ENCODE measurements around the gene CNN3.
"Not testable (repeated sequence)": the region's sequence is repeated elsewhere in the genome, so short reads cannot be mapped to it uniquely, and the experiment has no call there.

Gene CNN3

GRCh38 chr1:94951509-94952208 is 24.7 kb upstream of the CNN3 start:
- no peak for DNase-seq
- in situ Hi-C loops (cut with HindIII; ENCODE audit: low pct_ligation_motif_present, low pct_unique_long_range_greater_than_20kb, low sequenced_read_pairs), result no loop called here

GRCh38 chr1:94951046-94951445 is 24.1 kb upstream of the CNN3 start:
- in situ Hi-C loops (cut with HindIII; ENCODE audit: low pct_ligation_motif_present, low pct_unique_long_range_greater_than_20kb, low sequenced_read_pairs), result no loop called here
- no peak for DNase-seq

- in situ Hi-C loops (cut with HindIII; ENCODE audit: low pct_ligation_motif_present, low pct_unique_long_range_greater_than_20kb, low sequenced_read_pairs), result no loop called here
- no peak for DNase-seq
Measured at GRCh38 chr1:94949681-94950661, 23.1 kb upstream of the CNN3 start.

- DNase-seq, result no peak
- in situ Hi-C loops (cut with HindIII; ENCODE audit: low pct_ligation_motif_present, low pct_unique_long_range_greater_than_20kb, low sequenced_read_pairs), result no loop called here
Measured at GRCh38 chr1:94947437-94947836, 20.5 kb upstream of the CNN3 start.

GRCh38 chr1:94946886-94947285 is 20.0 kb upstream of the CNN3 start:
- no peak for DNase-seq
- in situ Hi-C loops (cut with HindIII; ENCODE audit: low pct_ligation_motif_present, low pct_unique_long_range_greater_than_20kb, low sequenced_read_pairs), result no loop called here

GRCh38 chr1:94942171-94943128 is 15.5 kb upstream of the CNN3 start:
- DNase-seq, result peak; percentile 88
- in situ Hi-C loops (cut with HindIII; ENCODE audit: low pct_ligation_motif_present, low pct_unique_long_range_greater_than_20kb, low sequenced_read_pairs), result no loop called here

- in situ Hi-C loops (cut with HindIII; ENCODE audit: low pct_ligation_motif_present, low pct_unique_long_range_greater_than_20kb, low sequenced_read_pairs); DNase-seq: not testable (repeated sequence)
Measured at GRCh38 chr1:94941480-94941879, 14.6 kb upstream of the CNN3 start.

- in situ Hi-C loops (cut with HindIII; ENCODE audit: low pct_ligation_motif_present, low pct_unique_long_range_greater_than_20kb, low sequenced_read_pairs), result no loop called here
- DNase-seq, result no peak
Measured at GRCh38 chr1:94940738-94941137, 13.8 kb upstream of the CNN3 start.

- in situ Hi-C loops (cut with HindIII; ENCODE audit: low pct_ligation_motif_present, low pct_unique_long_range_greater_than_20kb, low sequenced_read_pairs), result no loop called here
- no peak for DNase-seq
Measured at GRCh38 chr1:94937820-94938219, 10.9 kb upstream of the CNN3 start.

GRCh38 chr1:94936861-94937620 is 10.1 kb upstream of the CNN3 start:
- in situ Hi-C loops (cut with HindIII; ENCODE audit: low pct_ligation_motif_present, low pct_unique_long_range_greater_than_20kb, low sequenced_read_pairs), result no loop called here
- peak; percentile 22 for DNase-seq

- no peak for DNase-seq
- in situ Hi-C loops (cut with HindIII; ENCODE audit: low pct_ligation_motif_present, low pct_unique_long_range_greater_than_20kb, low sequenced_read_pairs), result no loop called here
Measured at GRCh38 chr1:94935476-94935875, 8.6 kb upstream of the CNN3 start.

GRCh38 chr1:94935034-94935433 is 8.1 kb upstream of the CNN3 start:
- in situ Hi-C loops (cut with HindIII; ENCODE audit: low pct_ligation_motif_present, low pct_unique_long_range_greater_than_20kb, low sequenced_read_pairs), result no loop called here
- DNase-seq, result no peak

GRCh38 chr1:94934551-94934950 is 7.6 kb upstream of the CNN3 start:
- DNase-seq, result no peak
- in situ Hi-C loops (cut with HindIII; ENCODE audit: low pct_ligation_motif_present, low pct_unique_long_range_greater_than_20kb, low sequenced_read_pairs), result no loop called here

- in situ Hi-C loops (cut with HindIII; ENCODE audit: low pct_ligation_motif_present, low pct_unique_long_range_greater_than_20kb, low sequenced_read_pairs), result no loop called here
Measured at GRCh38 chr1:94931254-94931841, 4.4 kb upstream of the CNN3 start.

GRCh38 chr1:94929351-94930217 is 2.7 kb upstream of the CNN3 start:
- in situ Hi-C loops (cut with HindIII; ENCODE audit: low pct_ligation_motif_present, low pct_unique_long_range_greater_than_20kb, low sequenced_read_pairs), result no loop called here

More at GRCh38 chr1:94931254-94931841, 4.4 kb upstream of the CNN3 start:
- DNase-seq, result no peak

GRCh38 chr1:94928293-94928939 is 1.5 kb upstream of the CNN3 start:
- no peak for DNase-seq
- in situ Hi-C loops (cut with HindIII; ENCODE audit: low pct_ligation_motif_present, low pct_unique_long_range_greater_than_20kb, low sequenced_read_pairs), result no loop called here

More at GRCh38 chr1:94929351-94930217, 2.7 kb upstream of the CNN3 start:
- no peak for DNase-seq

All from ACHN (cell line).